Measurements from ENCODE around the gene IP6K3.

DNA sequence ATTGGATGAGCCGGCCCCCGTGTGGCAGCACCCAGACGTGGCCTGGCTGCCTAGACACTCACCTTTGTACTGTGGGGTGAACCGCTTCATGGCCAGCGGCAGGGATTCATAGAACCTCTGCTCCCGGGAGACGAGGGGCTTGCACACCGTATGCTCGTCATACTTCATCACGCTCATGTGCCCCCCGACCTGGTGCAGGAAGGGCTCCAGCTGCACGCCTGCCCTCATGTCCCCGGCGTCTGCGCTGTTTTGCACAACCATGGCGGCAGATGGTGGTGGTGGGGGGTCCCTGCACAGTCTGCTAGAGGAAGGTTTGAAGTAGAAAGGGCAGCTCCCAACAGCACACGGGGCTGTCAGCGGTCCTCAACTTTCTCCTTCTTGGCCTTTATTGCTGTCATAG lies 11.5 kb downstream of the IP6K3 start:
- TF ChIP-seq, protein P1, sequence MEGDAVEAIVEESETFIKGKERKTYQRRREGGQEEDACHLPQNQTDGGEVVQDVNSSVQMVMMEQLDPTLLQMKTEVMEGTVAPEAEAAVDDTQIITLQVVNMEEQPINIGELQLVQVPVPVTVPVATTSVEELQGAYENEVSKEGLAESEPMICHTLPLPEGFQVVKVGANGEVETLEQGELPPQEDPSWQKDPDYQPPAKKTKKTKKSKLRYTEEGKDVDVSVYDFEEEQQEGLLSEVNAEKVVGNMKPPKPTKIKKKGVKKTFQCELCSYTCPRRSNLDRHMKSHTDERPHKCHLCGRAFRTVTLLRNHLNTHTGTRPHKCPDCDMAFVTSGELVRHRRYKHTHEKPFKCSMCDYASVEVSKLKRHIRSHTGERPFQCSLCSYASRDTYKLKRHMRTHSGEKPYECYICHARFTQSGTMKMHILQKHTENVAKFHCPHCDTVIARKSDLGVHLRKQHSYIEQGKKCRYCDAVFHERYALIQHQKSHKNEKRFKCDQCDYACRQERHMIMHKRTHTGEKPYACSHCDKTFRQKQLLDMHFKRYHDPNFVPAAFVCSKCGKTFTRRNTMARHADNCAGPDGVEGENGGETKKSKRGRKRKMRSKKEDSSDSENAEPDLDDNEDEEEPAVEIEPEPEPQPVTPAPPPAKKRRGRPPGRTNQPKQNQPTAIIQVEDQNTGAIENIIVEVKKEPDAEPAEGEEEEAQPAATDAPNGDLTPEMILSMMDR (IDR thresholded peaks at IDR 0.05): no peak
- no peak for TF ChIP-seq EZH2 (IDR thresholded peaks at IDR 0.05; ENCODE audit: borderline replicate concordance, insufficient read depth, low read depth, low read length, poor library complexity, severe bottlenecking)
